NCI-H2029 treated with DMSO at 0.1 percent for 48 hours (cell line): ENCODE results near the gene OCIAD1.
"Not testable (repeated sequence)": the region's sequence is repeated elsewhere in the genome, so short reads cannot be mapped to it uniquely, and the experiment has no call there.

Experiments
- DNase-seq: peaks from one replicate; lab custom pipeline; 2025; lab: John Stamatoyannopoulos, UW

OCIAD1 gene

DNA sequence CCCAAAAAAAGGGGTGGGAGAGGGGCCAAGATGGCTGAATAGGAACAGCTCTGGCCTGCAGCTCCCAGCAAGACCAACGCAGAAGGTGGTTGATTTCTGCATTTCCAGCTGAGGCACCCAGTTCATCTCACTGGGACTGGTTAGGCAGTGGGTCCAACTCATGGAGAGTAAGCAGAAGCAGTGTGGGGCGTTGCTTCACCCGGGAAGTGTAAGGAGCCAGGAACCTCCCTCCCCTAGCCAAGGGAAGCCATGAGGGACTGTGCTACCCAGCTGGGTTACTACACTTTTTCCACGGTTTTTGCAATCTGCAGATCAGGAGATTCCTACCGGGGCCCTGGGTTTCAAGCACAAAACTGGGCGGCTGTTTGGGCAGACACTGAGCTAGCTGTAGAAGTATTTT is 13.9 kb upstream of the OCIAD1 start:
- DNase-seq, result no peak

DNA sequence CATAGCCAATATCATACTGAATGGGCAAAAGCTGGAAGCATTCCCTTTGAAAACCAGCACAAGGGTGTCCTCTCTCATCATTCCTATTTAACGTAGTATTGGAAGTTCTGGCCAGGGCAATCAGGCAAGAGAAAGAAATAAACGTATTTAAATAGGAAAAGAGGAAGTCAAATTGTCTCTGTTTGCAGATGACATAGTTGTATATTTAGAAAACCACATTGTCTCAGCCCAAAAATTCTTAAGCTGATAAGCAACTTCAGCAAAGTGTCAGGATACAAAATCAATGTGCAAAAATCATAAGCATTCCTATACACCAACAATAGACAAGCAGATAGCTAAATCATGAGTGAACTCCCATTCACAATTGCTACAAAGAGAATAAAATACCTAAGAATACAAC is 9.5 kb upstream of the OCIAD1 start:
- not testable (repeated sequence) for DNase-seq

DNA sequence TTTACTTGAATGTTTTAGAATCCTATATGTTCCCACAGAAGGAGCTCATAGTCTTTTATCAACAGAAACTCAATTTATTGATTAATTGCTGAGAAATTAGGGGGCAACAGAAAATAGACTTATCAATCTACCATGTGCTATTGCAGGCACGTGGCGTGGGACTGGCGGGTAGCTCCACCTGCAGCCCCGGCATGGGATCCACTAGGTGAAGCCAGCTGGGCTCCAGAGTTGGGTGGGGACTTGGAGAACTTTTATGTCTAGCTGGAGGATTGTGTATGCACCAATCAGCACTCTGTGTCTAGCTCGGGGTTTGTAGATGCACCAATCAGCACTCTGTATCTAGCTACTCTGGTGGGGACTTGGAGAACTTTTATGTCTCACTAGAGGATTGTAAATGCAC is 3.3 kb upstream of the OCIAD1 start:
- no peak for DNase-seq

DNA sequence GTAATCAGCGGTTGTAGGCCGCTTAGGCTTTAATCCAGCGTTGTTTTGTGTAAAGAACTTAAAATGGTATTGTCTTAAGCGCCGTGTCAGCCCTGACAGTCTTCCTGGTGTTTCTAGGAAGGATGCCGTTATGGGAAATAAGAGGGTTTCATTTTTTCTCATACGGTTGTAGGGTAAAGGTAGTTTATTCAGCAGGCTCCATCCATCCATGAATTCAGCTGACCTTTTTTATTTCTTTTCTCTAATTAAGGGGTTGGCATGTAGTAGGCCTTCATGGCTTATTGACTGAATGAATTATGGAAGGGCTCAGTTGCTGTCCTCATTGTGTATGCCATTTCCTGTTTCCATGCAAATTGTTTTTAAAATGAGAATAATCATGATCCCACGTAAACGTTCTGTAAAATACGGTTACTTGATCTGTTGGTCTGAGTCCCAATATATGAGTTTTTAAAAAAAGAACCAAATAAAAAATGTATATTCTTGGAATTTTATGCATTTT is 693 bp downstream of the OCIAD1 start:
- peak; percentile 16 for DNase-seq

DNA sequence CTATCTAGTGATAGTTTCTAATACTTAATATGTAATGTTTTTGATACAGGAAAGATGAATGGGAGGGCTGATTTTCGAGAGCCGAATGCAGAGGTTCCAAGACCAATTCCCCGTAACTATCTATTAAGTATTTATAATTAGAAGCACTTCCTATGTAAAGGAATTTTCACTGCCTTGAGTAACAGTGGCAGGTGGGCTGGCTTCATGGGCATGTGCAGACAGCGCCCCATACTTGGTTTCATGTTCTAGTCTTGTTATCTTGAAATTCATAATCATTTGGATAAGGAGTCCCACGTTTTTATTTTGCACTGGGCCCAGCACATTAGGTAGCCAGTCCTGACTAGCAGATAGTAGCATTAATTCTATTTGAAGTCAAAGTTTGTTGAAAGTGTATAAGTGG is 1.7 kb downstream of the OCIAD1 start:
- DNase-seq, result no peak

DNA sequence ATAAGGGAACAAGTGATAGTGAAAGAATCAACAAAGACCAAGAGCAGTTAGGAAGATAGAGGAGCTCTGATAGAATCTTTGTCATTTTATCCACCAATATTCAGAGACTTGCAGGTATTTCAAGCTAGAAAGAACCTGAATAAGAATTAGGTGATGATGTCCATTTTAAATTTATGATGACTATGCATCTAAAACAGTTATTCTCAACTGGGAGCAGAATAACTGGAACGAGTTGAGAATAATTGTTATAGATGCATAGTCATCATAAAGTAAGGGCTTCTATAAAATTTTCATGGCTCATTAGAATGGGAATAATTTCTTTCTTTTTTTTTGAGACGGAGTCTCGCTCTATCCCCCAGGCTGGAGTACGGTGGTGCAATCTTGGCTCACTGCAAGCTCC is 5.8 kb downstream of the OCIAD1 start:
- DNase-seq, result no peak

DNA sequence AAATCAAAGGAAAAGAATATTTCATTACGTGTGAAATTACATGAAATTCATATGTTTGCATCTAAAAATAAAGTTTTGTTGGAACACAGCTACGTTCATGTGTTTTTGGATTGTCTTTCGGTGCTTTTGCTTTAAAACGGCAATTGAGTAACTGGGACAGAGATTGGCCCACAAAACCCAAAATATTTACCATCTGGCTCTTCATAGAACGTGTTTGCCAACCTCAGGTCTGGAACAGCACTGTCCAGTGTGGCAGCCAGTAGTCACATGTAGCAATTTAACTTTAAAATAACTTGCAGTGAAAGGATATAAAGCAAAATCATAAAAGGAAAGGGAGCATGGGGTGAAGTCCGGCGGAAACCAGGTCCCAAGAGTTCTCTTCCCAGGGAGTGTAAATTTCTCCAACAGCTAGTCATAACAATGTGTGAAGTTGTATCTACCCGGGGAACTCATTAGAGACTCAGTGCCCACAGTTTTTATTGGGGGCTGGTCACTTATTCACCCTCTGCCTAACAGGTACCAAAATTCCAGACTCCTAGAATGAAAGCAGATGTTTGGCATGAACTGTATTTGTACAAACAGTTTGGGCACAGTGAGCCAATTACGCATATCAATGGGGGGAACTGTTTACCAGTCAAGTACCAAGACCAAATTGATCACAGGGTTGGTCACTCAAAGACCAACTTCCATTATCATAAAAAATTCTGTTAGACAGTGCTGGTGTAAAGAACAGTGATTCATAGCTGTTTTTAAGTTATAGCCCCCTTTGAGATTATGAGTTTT is 10.3 kb downstream of the OCIAD1 start:
- no peak for DNase-seq

DNA sequence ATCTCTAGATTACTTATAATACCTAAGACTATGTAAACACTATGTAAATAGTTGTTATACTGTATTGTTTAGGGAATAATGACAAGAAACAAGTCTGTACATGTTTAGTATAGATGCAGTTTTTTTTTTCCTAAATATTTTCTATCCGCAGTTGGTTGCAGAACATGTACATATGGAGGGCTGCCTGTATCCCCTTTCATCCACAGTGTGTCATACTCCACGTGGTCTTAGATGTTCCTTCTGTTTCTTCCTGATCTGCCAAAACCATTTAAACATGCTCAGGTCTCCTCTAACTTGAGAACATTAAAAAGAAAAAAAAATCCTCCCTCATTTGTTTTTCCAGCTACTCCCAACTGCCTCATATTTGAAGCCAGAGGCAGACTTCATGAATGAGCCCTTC is 14.0 kb downstream of the OCIAD1 start:
- no peak for DNase-seq

DNA sequence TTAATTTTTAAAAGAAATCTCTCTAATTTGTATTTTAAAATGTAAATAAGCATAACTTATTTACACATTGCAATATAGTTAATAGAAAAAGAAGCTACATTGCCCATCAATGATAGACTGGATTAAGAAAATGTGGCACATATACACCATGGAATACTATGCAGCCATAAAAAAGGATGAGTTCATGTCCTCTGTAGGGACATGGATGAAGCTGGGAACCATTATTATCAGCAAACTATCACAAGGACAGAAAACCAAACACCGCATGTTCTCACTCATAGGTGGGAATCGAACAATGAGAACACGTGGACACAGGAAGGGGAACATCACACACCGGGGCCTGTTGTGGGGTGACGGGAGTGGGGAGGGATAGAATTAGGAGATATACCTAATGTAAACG is 17.9 kb downstream of the OCIAD1 start:
- not testable (repeated sequence) for DNase-seq

DNA sequence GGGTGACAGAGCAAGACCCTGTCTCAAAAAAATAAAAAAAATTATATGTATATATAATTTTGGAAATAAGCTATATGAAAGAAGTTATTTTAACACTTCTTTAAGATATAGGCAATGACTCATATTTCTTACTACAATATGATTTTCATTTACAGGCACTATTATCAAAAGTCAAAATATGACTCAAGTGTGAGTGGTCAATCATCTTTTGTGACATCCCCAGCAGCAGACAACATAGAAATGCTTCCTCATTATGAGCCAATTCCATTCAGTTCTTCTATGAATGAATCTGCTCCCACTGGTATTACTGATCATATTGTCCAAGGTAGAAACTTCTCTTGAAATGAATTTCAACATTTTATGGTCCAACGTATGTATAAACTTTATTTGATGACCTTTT is 20.8 kb downstream of the OCIAD1 start:
- no peak for DNase-seq

DNA sequence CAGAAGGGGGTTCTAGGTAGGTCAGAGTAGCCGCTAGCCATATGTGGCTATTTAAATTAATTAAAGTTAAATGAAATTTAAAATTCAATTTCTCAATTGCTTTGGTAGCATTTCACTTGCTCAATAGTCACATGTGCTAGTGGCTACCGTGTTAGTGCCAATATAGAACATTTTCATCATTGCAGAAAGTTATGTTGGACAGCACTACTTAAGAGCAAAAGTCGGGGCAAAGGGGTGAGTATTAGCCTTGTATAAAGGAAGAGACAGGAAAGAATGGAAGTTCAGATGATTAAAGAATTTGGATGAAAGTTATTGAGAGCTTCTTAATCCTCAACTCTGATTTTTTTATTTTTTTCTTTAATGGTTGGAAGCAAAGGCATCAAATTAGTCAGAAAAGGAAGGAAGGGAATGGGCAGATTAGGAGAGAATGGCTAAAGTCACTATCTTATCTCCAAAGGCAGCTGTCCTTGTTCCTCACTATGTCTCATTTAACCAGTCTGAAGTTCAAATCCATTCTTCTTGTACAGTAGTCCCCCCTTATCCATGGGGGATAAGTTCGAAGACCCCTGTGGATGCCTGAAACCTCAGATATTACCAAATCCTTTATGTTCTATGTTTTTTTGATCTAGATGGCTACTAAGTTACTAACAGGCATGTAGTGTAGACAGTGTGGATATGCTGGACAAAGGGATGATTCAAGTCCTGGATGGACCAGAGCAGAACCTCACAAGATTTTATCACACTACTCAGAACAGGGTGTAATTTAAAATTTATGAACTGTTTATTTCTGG is 22.9 kb downstream of the OCIAD1 start:
- DNase-seq, result no peak

DNA sequence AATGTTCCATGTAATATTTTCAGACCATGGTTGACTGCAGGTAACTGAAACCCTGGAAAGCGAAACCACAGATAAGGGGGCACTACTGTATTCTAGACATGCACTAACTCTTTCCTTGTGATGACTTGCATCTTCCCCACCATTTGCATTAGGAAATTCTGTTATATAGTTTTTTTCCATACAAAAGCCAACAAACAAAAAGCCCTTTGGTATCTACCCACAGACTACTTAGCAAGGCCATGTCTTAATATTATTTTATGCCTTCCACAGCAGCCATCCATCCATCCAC is 23.5 kb downstream of the OCIAD1 start:
- no peak for DNase-seq

DNA sequence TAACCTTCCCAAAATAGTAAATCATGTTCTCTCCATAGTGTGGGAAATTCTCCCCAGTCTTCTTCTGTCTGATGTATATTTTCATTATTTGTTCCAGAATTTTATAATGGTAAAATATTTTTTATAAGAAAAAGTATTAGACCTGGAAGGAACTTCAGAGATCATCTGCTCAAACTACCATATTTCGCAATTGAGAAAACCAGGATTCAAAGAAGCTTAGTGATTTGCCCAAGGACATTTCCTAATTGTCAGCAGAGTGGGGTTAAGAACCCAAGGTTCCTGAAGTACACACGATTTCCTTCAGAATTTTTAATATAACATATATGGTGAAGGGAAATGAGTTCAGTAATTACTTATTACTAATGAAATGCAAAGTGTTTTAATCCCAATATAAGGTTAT is 24.1 kb downstream of the OCIAD1 start:
- DNase-seq, result no peak

DNA sequence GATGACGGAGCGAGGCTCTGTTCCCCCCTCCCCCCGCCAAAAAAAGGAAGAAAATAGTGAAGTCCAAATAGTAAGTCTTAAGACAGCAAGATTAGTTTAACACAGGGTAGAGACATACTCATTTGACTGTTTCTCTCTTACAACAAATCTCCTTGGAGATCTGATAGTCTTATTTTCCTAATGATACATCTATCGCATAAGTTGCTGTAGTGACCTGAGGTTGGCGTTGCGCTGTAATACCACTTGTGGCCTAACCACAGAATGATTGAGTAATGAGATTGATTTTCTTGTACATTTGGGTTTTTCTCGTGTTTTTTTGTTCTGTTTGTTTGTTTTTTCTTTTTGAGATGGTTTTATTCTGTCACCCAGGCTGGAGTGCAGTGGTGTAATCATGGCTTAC is 27.2 kb downstream of the OCIAD1 start:
- no peak for DNase-seq

DNA sequence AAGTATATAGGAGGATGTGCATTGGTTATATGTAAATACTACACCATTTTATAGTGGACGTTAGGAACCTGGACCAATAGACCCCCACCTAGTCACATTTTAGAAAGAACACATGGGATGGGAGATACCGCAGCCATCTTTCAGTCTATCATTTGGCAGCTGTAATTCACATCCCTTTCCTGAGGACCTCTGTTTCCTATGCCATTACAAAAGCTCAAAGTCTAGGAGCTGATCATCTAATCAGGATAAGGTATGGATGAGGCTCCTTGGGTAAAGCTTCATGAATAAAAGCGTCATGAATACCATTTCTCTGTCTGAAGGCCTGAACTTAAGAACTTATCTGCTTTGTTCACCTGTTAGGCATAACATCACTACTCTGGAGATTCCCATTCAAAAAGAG is 31.1 kb downstream of the OCIAD1 start:
- DNase-seq, result no peak

DNA sequence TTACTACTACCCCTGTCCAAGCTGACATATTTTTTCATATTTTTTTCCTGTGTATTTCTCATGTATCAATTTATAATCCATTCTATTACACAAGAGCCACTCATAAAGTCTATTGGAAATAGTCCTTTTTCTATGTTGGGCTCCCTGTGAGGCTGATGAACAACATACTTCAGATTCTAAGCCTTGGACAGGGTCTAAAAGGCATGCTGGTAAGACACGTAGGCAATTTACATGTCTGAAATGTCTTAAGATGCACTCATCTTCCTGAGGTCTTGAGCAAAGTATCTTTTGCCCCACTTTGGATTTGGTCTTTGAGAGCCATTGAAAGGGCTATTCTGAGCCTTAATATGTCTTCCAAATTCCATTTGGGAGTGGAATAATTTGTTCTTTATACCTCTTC is 31.8 kb downstream of the OCIAD1 start:
- DNase-seq, result no peak

DNA sequence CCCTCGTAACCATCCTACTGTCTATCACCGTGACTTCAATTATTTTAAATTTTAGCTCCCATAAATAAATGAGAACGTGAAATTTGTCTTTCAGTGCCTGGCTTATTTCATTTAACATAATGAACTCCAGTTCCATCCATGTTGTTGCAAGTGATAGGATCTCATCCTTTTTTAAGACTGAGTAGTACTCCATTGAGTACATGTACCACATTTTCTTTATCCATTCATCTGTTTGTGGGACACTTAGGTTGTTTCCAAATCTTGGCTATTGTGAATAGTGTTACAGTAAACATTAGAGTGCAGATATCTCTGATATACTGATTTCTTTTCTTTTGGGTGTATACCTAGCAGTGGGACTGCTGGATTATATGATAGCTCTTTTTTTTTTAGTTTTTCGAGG is 32.8 kb downstream of the OCIAD1 start:
- no peak for DNase-seq

DNA sequence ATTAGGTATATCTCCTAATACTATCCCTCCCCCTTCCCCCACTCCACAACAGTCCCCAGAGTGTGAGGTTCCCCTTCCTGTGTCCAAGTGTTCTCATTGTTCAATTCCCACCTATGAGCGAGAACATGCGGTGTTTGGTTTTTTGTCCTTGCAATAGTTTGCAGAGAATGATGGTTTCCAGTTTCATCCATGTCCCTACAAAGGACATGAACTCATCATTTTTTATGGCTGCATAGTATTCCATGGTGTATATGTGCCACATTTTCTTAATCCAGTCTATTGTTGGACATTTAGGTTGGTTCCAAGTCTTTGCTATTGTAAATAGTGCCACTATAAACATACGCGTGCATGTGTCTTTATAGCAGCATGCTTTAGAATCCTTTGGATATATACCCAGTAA is 33.8 kb downstream of the OCIAD1 start:
- DNase-seq, result not testable (repeated sequence)

DNA sequence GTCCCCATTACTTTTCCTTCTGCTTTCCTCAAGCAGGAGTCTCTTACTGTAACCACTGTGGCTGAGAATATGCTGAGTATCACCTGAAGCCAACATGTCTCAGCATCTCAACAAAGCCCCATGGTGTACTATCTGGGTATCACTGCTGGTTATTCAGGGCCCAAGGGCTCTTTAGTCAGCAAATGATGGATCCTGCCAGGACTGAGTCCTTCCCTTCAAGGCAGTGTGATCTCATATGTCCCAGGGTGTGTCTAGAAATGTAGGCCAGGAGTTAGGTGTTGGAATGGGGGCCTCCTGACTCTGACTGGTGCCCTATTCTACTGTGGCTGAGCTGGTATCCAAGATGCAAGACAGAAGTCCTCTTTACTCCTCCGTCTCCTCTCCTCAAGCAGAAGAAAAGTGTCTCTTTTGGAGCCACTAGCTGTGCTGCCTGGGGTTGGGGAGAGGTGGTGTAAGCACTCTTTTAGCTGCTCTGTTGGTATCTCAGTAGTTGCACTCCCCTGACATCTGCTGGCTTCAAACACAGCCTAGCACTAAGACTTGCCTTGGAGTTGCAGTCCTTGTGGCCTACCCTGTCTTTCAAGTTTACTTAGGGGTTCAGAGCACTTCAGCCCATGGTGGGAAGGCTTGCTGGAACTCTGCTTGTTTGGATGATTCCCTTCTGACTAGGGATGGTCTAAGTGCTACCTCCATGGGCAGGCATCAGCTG is 47.1 kb downstream of the OCIAD1 start:
- DNase-seq, result no peak

DNA sequence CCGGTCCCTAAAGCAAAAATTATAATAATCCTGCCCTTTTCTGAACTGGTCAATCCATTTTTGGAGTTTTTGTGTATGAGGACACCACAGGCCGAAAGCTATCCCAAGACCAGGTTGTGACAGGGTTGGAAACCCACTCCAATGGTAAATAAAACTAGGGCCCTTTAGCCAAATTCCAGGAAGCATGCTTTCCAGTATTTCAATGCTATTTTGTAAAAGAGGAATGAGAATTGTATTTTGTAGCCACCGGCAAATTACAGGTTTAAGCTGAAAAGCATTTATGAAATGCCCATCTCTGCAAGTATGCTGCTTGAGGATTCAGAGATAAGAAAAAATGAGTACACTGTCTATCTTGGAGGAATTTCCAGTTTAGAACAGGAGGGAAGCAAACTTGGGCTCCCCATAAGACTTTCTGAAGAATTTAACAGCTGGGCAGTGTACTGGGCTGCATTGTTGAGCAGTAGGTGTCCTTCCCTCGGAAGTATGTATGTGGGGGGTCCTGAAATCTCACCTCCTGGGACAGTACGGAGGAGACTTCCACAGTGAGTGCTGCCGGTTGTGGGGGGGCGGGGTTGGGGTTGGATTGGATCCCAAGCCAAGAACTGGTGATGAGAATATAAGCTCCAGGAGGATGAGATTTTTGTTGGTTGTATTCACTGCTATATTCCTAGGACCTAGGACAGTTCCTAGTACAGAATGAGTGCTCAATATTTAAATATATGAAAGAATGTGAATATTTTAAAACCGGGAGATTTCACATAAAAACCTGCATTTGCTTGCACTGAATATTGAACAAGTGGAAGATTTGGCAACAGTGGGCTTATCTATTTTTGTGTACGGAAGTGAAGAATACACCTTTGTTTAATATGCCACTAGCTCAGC is 48.9 kb downstream of the OCIAD1 start:
- no peak for DNase-seq

DNA sequence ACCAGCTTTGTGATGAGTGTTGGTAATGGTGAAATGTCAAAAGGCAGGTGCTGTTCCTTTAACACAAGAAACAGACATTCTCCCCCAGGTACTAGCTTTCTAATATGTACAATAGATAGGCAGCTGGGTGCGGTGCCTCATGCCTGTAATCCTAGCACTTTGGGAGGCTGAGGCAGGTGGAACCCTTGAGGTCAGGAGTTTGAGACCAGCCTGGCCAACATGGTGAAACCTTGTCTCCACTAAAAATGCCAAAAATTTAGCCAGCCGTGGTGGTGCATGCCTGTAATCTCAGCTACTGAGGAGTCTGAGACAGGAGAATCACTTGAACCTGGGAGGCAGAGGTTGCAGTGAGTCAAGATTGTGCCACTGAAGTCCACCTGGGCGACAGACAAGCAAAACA is 50.8 kb downstream of the OCIAD1 start:
- not testable (repeated sequence) for DNase-seq

DNA sequence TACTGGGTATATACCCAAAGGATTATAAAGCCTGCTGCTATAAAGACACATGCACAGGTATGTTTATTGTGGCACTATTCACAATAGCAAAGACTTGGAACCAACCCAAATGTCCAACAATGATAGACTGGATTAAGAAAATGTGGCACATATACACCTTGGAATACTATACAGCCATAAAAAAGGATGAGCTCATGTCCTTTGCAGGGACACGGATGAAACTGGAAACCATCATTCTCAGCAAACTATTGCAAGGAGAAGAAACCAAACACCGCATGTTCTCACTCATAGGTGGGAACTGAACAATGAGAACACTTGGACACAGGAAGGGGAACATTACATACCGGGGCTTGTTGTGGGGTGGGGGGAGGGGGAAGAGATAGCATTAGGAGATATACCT is 58.9 kb downstream of the OCIAD1 start:
- not testable (repeated sequence) for DNase-seq
